NCI-H510A treated with DMSO at 0.1 percent for 48 hours (cell line): ENCODE measurements around the gene NKRF.
"Not testable (repeated sequence)": the region's sequence is repeated elsewhere in the genome, so short reads cannot be mapped to it uniquely, and the experiment has no call there.

Experiments
- DNase-seq: peaks from one replicate; lab custom pipeline; 2025; lab: John Stamatoyannopoulos, UW

The NKRF gene

GRCh38 chrX:119606280-119607017 lies at the start of gene NKRF:
Gene NKRF (minus strand): TSS chrX:119606424.
- peak; percentile 71 for DNase-seq

GRCh38 chrX:119655125-119655524 lies 48.9 kb upstream of the NKRF start:
- no peak for DNase-seq

DNA sequence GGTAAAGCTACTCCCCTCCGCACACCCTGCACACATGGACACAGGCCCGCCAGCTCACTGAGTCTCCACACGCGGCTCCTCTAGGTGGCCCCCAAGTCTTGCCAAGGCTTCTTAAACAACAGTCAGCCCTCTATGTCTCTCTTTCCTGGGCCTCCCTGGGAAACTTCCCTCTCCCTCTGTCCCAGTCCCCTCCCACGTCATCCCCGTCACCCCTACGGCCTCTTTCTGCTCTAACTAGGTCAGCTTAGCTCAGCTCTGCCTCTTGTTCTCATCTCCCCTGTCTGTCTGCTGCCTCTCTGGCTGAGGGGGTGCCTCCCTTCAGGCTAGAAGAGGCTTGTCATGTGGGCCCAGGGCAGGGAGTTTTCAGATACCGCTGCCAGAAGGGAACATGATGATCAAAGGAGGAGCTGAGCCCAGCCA lies 47.9 kb upstream of the NKRF start:
- DNase-seq = no peak

DNA sequence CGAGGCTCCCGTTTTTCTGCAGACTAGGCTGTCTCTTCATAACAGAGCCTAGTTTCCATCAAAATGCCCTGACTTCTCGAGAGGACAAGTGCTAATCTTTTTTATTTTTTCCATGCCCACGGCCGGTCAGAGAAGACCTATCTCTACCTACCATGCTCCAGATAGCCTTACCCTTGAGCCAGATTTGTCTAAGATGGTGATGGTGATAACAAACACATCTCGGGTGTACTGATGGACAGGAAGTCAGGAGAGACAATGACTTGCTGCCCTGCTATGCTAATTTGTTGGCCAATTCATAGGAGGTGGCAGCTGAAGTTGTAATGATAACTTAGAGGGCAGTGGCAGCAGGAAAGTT lies 42.2 kb upstream of the NKRF start:
- DNase-seq = no peak

GRCh38 chrX:119647552-119648420 lies 41.6 kb upstream of the NKRF start:
- DNase-seq = no peak

DNA sequence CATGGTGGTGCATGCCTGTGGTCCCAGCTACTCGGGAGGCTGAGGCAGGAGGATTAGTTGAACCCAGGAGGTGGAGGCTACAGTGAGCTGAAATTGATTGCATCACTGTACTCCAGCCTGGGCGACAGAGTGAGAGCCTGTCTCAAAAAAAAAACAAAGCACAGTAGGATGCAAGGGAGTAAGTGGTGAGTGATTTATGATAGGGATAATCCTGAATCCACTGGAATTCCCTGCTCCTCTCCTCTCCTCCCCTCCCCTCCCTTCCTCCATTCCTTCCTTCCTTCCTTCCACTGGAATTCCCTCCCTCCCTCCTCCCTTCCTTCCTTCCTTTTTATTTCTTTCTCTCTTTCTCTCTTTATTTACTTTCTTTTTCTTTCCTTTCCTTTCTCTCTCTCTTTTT lies 40.9 kb upstream of the NKRF start:
- no peak for DNase-seq

DNA sequence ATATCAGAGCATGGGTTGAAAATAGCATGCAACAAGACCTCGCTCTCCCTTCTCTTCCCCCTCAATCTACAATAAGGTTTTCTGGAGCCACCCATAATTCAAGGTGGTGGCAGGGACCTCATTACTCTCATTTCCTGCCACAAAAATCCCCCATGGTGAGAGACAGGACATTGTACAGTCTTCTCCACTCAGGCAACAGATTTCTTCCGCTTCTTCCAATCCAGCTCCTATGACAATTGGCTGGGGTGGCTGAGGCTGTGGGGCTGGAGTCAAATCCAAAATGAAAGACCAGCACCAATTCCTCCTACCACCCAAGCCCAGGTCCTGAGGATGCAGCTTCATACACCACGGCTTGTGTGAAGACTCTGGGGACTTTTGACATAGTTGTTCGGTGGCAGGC lies 40.3 kb upstream of the NKRF start:
- no peak for DNase-seq

- no peak for DNase-seq
Measured at GRCh38 chrX:119643696-119644095, 37.5 kb upstream of the NKRF start.

GRCh38 chrX:119640731-119641170 lies 34.5 kb upstream of the NKRF start:
- DNase-seq = no peak

DNA sequence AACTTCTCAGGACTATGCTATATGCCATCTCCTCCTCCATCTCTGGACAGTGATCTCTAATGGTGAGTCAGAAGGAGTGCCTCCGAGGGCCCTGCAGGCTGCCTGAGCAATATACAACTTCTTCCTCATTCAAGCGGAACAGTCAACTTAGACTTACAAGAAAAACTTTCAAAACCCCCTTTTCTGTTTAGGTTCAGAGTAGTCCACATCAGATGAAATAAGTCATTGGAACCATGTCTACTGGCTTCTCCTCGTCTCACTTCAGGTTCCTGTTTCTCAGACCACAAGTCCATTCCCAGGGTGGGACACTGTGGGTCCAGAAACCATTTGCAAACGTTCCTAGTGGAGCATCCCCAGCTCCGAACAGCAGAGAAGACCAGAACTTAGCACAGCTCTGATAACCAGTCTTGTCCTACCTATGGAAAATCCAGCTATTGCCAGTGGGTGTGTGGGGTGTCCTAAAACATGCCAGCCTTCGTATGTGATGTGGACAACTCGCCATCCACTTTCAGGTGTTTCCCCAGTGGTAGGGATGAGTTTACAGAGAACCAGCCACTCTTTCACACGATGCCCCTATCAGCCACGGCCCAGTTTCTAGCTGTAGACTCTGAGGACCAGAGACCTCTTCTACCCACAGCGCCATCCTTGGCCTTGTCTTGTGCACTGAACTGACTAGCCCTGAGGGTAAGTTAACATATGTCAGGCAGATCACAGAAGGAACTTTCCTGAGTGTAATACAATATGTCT lies 32.7 kb upstream of the NKRF start:
- no peak for DNase-seq

DNA sequence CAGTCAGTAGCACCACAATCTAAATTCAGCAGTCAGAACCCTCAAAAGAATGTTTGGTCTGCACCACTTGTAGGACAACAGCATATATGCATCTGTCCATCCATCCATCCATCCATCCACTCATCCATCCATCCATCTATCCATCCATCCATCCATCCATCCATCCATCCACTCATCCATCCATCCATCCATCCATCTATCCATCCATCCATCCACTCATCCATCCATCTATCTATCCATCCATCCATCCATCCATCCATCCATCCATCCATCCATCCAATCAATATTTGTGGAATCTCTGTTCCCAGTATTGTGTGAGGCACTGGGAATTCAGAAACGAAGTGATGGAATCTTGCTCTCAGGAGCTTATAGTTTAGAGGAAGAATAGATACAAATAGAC lies 31.2 kb upstream of the NKRF start:
- DNase-seq = not testable (repeated sequence)

GRCh38 chrX:119636419-119636818 lies 30.2 kb upstream of the NKRF start:
- DNase-seq = no peak

DNA sequence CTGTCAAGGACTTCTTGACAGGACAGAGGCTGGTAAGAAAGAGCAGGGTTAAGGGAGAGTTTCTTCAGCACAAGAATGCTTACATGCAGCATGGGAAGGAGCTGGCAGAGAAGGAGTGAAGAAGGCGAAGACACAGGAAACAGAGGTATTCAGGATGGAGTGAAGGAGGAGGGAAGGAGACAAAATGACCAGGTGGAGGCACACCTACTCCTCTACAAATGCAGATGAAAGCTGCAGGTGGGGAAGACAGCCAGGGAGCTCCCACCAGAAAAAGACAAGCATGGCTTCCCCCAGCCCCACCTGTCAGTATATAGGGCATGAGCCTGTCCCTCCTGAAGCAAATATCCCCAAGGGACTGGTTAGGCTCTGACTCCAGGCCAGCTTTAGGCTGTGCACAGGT lies 29.6 kb upstream of the NKRF start:
- DNase-seq = no peak

DNA sequence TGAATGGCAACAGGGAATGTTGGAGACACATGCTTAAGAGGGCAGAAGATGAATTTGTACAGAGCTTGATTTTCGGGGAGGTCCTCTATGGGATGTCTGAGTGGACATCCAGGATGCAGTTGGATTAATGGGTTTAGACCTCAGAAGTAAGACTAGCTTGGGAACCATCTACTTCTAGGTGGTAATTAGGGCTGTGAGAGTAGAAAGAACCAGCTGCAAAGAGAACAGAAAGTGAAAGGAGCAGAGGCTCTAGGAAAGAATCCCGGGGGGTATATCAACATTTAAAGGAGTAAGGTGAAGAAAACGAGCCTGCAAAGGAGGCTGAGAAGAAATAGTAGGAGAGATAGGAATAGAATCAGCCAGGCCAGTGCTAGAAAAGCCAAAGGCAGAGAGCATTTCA lies 29.0 kb upstream of the NKRF start:
- no peak for DNase-seq

DNA sequence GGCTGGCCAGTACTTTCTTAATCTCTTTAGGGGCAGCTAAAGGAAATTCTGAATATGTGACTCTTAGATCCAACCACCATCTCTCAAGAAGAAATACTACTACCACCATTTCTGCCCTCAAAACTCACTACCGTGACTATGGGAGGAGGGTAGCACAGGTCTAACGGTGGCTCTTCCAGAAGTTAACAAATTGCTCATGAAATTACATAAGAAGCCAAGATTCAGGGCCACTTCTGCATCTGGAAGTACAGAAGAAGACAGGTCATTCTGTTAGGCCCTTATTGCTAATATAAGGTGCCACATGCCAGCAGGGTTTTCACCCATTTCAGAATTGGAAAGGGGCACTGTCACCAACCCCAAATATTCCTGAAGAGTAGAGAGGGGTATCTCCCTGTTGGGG lies 19.6 kb upstream of the NKRF start:
- no peak for DNase-seq

DNA sequence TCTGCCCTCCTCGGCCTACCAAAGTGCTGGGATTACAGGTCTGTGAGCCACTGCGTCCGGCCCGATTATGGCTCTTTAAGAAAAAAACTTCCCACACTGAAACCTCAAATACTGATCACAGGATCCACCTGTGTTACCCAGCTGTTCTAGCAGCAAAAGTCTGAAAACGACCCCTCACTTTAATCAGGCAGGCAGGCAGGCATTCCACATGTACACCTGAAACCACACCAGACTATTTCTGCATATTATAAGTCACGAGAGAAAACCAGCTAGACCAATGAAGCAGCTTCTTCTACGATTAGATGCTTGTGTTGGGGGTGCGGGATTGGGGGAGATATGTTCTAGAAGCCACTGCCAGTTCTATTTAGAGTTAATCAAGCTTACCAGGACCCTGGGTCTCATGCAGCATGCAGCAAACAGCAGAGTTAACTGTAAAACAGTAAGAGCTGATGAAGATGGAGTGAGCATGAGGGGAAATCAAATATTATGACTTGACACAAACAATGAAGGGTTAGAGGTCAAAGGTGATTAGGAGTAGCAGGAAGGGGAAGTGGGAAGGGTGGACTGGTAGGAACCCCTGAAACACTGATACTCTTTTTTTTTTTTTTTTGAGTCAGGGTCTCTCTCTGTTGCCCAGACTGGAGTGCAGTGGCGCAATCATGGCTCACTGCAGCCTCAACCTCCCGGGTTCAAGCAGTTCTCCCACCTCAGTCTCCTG lies 18.9 kb upstream of the NKRF start:
- DNase-seq = no peak

DNA sequence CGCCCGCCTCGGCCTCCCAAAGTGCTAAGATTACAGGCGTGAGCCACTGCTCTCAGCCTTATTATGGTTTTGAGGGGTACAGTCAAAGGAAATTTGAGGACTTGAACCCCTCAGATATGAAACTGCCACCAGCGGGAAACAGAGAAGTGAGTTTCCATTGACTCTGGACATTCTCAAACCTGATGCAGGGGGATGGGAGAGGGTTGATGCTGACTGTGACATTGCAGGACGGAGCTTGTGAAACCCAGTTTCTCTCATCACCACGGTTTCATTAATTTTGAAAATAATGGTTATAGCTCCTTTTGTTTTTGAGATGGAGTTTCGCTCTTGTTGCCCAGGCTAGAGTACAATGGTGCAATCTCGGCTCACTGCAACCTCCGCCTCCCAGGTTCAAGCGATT lies 18.2 kb upstream of the NKRF start:
- no peak for DNase-seq

- no peak for DNase-seq
Measured at GRCh38 chrX:119622356-119623232, 16.4 kb upstream of the NKRF start.

DNA sequence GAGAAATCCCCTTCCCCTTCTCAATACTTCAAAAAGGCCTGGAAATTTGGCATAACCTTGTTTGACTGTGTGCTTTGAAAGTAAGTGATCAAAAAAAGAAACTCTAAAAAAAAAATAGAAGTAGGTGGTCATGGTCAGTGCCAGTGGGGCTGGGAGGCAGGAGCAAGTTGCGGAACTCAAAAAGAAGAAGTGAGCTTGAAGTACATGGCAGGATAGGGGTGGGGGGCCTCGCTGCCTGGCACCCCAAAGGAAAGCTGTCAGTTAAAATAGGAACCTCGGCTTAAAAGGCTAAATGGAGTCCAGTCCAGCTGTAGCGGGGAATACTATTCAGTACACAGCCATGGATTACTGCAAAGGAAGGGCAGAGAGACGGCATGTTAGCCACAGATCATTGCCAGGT lies 12.2 kb upstream of the NKRF start:
- no peak for DNase-seq

DNA sequence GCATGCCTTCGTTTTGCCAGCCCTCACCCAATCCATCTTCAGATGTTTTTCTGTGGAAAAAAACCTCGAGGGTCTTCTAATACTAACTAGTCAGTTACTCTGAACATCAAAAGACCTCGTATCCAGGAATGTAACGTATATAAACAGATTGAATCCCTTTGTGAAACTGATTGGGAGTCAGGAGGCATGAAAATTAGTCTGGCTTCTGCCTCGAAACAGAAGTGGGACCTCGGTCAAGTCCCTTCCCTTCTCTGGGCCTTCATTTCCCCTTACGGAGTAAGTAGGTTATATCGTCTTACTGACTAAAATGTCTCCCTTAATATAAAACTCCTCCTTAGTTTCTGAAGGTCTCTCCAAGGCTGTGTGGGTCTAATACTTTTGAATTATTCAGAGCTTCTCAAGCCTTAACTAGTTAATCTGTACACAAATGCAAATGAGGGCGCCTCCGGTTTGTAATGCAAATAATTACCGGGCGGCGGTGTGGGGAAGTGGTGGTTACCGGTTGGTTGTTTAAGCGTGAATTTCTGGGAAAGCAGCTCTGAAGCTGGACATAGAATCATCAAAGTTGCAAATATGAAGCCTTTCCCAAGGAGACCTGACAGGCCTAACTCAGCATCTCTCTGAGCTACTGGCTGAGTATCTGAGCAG lies 11.4 kb upstream of the NKRF start:
- no peak for DNase-seq

DNA sequence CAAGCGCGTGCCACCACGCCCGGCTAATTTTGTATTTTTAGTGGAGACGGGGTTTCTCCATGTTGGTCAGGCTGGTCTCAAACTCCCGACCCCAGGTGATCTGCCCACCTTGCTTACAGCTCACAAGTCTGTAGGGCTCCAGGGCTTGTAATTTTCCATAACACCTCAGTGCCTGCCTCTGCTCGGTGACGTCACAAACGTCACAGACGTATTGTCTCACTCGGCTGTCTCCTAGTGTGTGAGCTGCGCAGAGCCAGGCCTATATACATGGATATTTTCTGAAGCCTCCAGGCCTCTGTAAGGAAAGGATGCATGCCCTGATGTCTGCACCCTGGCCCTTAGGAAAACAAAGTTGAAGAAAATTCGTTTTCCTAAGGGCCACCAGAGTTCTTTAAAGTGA lies 8.6 kb upstream of the NKRF start:
- no peak for DNase-seq
